GM21526 (cell line): ENCODE results near the gene DSC1.
"Not testable (repeated sequence)": the region's sequence is repeated elsewhere in the genome, so short reads cannot be mapped to it uniquely, and the experiment has no call there.

Source experiments
- ATAC-seq: cut with Tn5 transposase; IDR thresholded peaks from one replicate; pipeline ENCODE4 v1.9.1; 2021; ENCODE audit warnings: moderate library complexity; ENCODE audit not compliant: unreplicated experiment, low FRiP score

The DSC1 gene

GRCh38 chr18:31176531-31176930, 13.9 kb upstream of the DSC1 start:
- no peak for ATAC-seq

- no peak for ATAC-seq
Measured at GRCh38 chr18:31171144-31171839, 8.6 kb upstream of the DSC1 start.

- no peak for ATAC-seq
Measured at GRCh38 chr18:31170335-31170734, 7.7 kb upstream of the DSC1 start.

GRCh38 chr18:31162419-31162793, 250 bp downstream of the DSC1 start:
- ATAC-seq, result no peak

GRCh38 chr18:31161757-31162418, 768 bp downstream of the DSC1 start:
- ATAC-seq, result no peak

GRCh38 chr18:31156821-31157763, 5.6 kb downstream of the DSC1 start:
- no peak for ATAC-seq

GRCh38 chr18:31155498-31155897, 7.2 kb downstream of the DSC1 start:
- no peak for ATAC-seq

- ATAC-seq, result no peak
Measured at GRCh38 chr18:31154181-31154580, 8.5 kb downstream of the DSC1 start.

- ATAC-seq, result no peak
Measured at GRCh38 chr18:31149351-31149750, 13.3 kb downstream of the DSC1 start.

- ATAC-seq, result no peak
Measured at GRCh38 chr18:31148600-31148999, 14.1 kb downstream of the DSC1 start.

- no peak for ATAC-seq
Measured at GRCh38 chr18:31146809-31147208, 15.8 kb downstream of the DSC1 start.

GRCh38 chr18:31143025-31143424, 19.6 kb downstream of the DSC1 start:
- no peak for ATAC-seq

GRCh38 chr18:31138709-31139108, 23.9 kb downstream of the DSC1 start:
- no peak for ATAC-seq

- ATAC-seq, result no peak
Measured at GRCh38 chr18:31134988-31135529, 27.6 kb downstream of the DSC1 start.

GRCh38 chr18:31129398-31130115, 33.1 kb downstream of the DSC1 start:
- no peak for ATAC-seq

GRCh38 chr18:31125878-31126277, 36.8 kb downstream of the DSC1 start:
- no peak for ATAC-seq

- not testable (repeated sequence) for ATAC-seq
Measured at GRCh38 chr18:31123125-31123524, 39.5 kb downstream of the DSC1 start.

- no peak for ATAC-seq
Measured at GRCh38 chr18:31120594-31120993, 42.1 kb downstream of the DSC1 start.

- ATAC-seq, result no peak
Measured at GRCh38 chr18:31116853-31117595, 45.6 kb downstream of the DSC1 start.

GRCh38 chr18:31112804-31113203, 49.9 kb downstream of the DSC1 start:
- no peak for ATAC-seq
